GM23338 (cell line): ENCODE results near the gene ARMC7. TPM values are rescaled to one million over a fixed set of nuclear protein-coding genes. Genes with fewer than 3 reads are reported as not detected.
A peak's percentile ranks its signal among the peaks of the same experiment; 100 is the strongest.

Experiments
- ATAC-seq: fragments of 200-7000 bp; cut with Tn5 transposase; 3 replicates; pipeline ENCODE4 v1.9.1; 2020
- DNase-seq: peaks from one replicate; pipeline ENCODE4 v3.0.0-alpha.2; 2015; ENCODE audit warnings: low spot score
- H2AFZ ChIP-seq: fragments of 200-600 bp; sonication (generic); 2 replicates; pipeline ENCODE4 v1.8.0; 2016; ENCODE audit warnings: antibody characterized with exemption, mild to moderate bottlenecking, moderate library complexity
- H3F3A ChIP-seq: fragments of 200-600 bp; sonication (generic); replicated peaks from 2 replicates; pipeline ENCODE4 v1.8.0; 2017; ENCODE audit warnings: antibody characterized with exemption, mixed run types, low read depth
- H3K27ac ChIP-seq: fragments of 200-600 bp; sonication (generic); 2 replicates; pipeline ENCODE4 v1.6.1; 2016; ENCODE audit warnings: low read depth
- H3K27me3 ChIP-seq: fragments of 200-600 bp; sonication (generic); 2 replicates; pipeline ENCODE4 v1.8.0; 2016; ENCODE audit warnings: mild to moderate bottlenecking, mixed run types, moderate library complexity; ENCODE audit not compliant: insufficient read depth
- H3K36me3 ChIP-seq: fragments of 200-600 bp; sonication (generic); 2 replicates; pipeline ENCODE4 v1.8.0; 2016; ENCODE audit warnings: mild to moderate bottlenecking; ENCODE audit not compliant: insufficient read depth
- H3K4me1 ChIP-seq: fragments of 200-600 bp; sonication (generic); 2 replicates; pipeline ENCODE4 v1.8.0; 2016; ENCODE audit warnings: mild to moderate bottlenecking, moderate library complexity; ENCODE audit not compliant: insufficient read depth
- H3K4me2 ChIP-seq: fragments of 200-600 bp; sonication (generic); 2 replicates; pipeline ENCODE4 v1.7.1; 2017; ENCODE audit warnings: mixed run types
- H3K4me3 ChIP-seq: fragments of 200-600 bp; sonication (generic); 2 replicates; pipeline ENCODE4 v1.6.1; 2016; ENCODE audit warnings: mixed run types
- H3K79me2 ChIP-seq: fragments of 200-600 bp; sonication (generic); replicated peaks from 2 replicates; pipeline ENCODE4 v1.8.0; 2017; ENCODE audit warnings: mild to moderate bottlenecking; ENCODE audit not compliant: insufficient read depth
- H3K9me2 ChIP-seq: fragments of 200-600 bp; sonication (generic); 2 replicates; pipeline ENCODE4 v1.8.0; 2017; ENCODE audit not compliant: insufficient read depth
- H4K20me1 ChIP-seq: fragments of 200-600 bp; sonication (generic); replicated peaks from 2 replicates; pipeline ENCODE4 v1.8.0; 2017; ENCODE audit warnings: mild to moderate bottlenecking; ENCODE audit not compliant: insufficient read depth
- H3K27ac Mint-ChIP-seq: 2 replicates; pipeline ENCODE4 v1.8.0; 2020; ENCODE audit warnings: inconsistent platforms, mild to moderate bottlenecking, moderate library complexity, mixed read lengths
- H3K27me3 Mint-ChIP-seq: 3 replicates; pipeline ENCODE4 v1.8.0; 2022; ENCODE audit warnings: low read depth, mild to moderate bottlenecking, moderate library complexity, mixed read lengths, inconsistent platforms; ENCODE audit not compliant: insufficient read depth, poor library complexity
- H3K36me3 Mint-ChIP-seq: 3 replicates; pipeline ENCODE4 v1.8.0; 2021; ENCODE audit warnings: low read depth, mild to moderate bottlenecking, inconsistent platforms, moderate library complexity, mixed read lengths
- H3K4me1 Mint-ChIP-seq: 3 replicates; pipeline ENCODE4 v1.8.0; 2020; ENCODE audit warnings: mild to moderate bottlenecking, inconsistent platforms, mixed read lengths
- H3K4me3 Mint-ChIP-seq: 3 replicates; pipeline ENCODE4 v1.8.0; 2021; ENCODE audit warnings: moderate library complexity, mild to moderate bottlenecking, inconsistent platforms, mixed read lengths
- H3K9me3 Mint-ChIP-seq: 3 replicates; pipeline ENCODE4 v1.8.0; 2020; ENCODE audit warnings: moderate library complexity, mild to moderate bottlenecking, inconsistent platforms, mixed read lengths
- CREB1 ChIP-seq: fragments of 250-450 bp; sonication (Bioruptor Pico); IDR thresholded peaks from 2 replicates; pipeline ENCODE4 v1.5.0; 2020; ENCODE audit warnings: low read depth, mild to moderate bottlenecking, moderate library complexity
- EZH2phosphoT487 ChIP-seq: fragments of 200-600 bp; sonication (generic); IDR thresholded peaks from one replicate; pipeline ENCODE4 v1.8.1; 2018; ENCODE audit warnings: antibody characterized with exemption; ENCODE audit not compliant: unreplicated experiment
- JUNB ChIP-seq: IDR thresholded peaks from one replicate; pipeline ENCODE4 v1.6.1; 2016; ENCODE audit warnings: antibody characterized with exemption; ENCODE audit not compliant: unreplicated experiment
- ZNF331 ChIP-seq: fragments of 250-450 bp; sonication (Bioruptor Pico); IDR thresholded peaks from 2 replicates; pipeline ENCODE4 v1.5.0; 2020; ENCODE audit warnings: low read depth, mild to moderate bottlenecking, moderate library complexity
- polyA plus RNA-seq: library from polyadenylated mRNA; unstranded; fragments of >200 nt; fragmentation: Nextera tagmentation; extraction: Ambion mirVana; gene quantifications from 2 replicates; pipeline ENCODE4 v1.2.1, GENCODE V29; 2016
- total RNA-seq: library from RNA; depleted of rRNA; stranded (reverse); fragments of >200 nt; shearing (Covaris generic); gene quantifications from 2 replicates; pipeline ENCODE4 v1.2.3, GENCODE V29; 2014
- TF ChIP-seq, protein P1 (sequence below): IDR thresholded peaks from 2 replicates; pipeline ENCODE4 v1.6.1; 2016; ENCODE audit warnings: antibody characterized with exemption
- TF ChIP-seq, protein P2 (sequence below), 2 experiments: fragments of 200-600 bp in 1 of 2; sonication (generic) in 1 of 2; conservative IDR thresholded peaks; 2 replicates each; pipeline versions ENCODE4 v1.5.1 to v1.6.1; 2016 to 2017; ENCODE audit warnings: antibody characterized with exemption in 2 of 2, low read depth in 2 of 2, mild to moderate bottlenecking in 2 of 2, moderate library complexity in 1 of 2
- TF ChIP-seq, protein P3 (sequence below): IDR thresholded peaks from one replicate; pipeline ENCODE4 v1.6.1; 2018; ENCODE audit warnings: antibody characterized with exemption; ENCODE audit not compliant: unreplicated experiment

Gene ARMC7
- total and polyA plus RNA-seq, 2 experiments from 2014 or later: 5.6 to 8.4 TPM

- Histone ChIP-seq H3F3A (0 out of 2 replicates have a peak, but pooled peaks cover 3% of the 10 kb centered on the region), H3K27ac (no peak overlapping the region), H3K79me2 (no peaks in the 10 kb centered on the region), H3K4me1 (no peaks in the 10 kb centered on the region), H2AFZ (no peak overlapping the region), H3K4me2 (no peak overlapping the region), H3K4me3 (no peak overlapping the region), H3K36me3 (peaks cover 32% of the 10 kb centered on the region), H4K20me1 (peaks cover 10% of the 10 kb centered on the region; the same call in 1 of the 2 replicates), H3K9me2 (no peaks in the 10 kb centered on the region), H3K27me3 (no peaks in the 10 kb centered on the region)
- DNase-seq: peak; percentile 73
- H3K9me3 Mint-ChIP-seq: no peaks in the 10 kb centered on the region
- no peak overlapping the region for H3K4me3 Mint-ChIP-seq
- no peak overlapping the region for H3K27ac Mint-ChIP-seq
- no peaks in the 10 kb centered on the region for H3K4me1 Mint-ChIP-seq
- peaks cover 10% of the 10 kb centered on the region for H3K27me3 Mint-ChIP-seq
- ATAC-seq: peak; percentile 71
- no peak for TF ChIP-seq ZNF331 (CRISPR knock-in tag)
- TF ChIP-seq, protein P1, sequence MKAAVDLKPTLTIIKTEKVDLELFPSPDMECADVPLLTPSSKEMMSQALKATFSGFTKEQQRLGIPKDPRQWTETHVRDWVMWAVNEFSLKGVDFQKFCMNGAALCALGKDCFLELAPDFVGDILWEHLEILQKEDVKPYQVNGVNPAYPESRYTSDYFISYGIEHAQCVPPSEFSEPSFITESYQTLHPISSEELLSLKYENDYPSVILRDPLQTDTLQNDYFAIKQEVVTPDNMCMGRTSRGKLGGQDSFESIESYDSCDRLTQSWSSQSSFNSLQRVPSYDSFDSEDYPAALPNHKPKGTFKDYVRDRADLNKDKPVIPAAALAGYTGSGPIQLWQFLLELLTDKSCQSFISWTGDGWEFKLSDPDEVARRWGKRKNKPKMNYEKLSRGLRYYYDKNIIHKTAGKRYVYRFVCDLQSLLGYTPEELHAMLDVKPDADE: no peak
- TF ChIP-seq, protein P2, sequence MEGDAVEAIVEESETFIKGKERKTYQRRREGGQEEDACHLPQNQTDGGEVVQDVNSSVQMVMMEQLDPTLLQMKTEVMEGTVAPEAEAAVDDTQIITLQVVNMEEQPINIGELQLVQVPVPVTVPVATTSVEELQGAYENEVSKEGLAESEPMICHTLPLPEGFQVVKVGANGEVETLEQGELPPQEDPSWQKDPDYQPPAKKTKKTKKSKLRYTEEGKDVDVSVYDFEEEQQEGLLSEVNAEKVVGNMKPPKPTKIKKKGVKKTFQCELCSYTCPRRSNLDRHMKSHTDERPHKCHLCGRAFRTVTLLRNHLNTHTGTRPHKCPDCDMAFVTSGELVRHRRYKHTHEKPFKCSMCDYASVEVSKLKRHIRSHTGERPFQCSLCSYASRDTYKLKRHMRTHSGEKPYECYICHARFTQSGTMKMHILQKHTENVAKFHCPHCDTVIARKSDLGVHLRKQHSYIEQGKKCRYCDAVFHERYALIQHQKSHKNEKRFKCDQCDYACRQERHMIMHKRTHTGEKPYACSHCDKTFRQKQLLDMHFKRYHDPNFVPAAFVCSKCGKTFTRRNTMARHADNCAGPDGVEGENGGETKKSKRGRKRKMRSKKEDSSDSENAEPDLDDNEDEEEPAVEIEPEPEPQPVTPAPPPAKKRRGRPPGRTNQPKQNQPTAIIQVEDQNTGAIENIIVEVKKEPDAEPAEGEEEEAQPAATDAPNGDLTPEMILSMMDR (conservative IDR thresholded peaks at IDR 0.05; ENCODE audit: low read depth in 2 of 2): peak; percentile 28 to 61; a peak in 3 of 4 replicates
- TF ChIP-seq CREB1 (CRISPR knock-in tag): no peak
- TF ChIP-seq, protein P3, sequence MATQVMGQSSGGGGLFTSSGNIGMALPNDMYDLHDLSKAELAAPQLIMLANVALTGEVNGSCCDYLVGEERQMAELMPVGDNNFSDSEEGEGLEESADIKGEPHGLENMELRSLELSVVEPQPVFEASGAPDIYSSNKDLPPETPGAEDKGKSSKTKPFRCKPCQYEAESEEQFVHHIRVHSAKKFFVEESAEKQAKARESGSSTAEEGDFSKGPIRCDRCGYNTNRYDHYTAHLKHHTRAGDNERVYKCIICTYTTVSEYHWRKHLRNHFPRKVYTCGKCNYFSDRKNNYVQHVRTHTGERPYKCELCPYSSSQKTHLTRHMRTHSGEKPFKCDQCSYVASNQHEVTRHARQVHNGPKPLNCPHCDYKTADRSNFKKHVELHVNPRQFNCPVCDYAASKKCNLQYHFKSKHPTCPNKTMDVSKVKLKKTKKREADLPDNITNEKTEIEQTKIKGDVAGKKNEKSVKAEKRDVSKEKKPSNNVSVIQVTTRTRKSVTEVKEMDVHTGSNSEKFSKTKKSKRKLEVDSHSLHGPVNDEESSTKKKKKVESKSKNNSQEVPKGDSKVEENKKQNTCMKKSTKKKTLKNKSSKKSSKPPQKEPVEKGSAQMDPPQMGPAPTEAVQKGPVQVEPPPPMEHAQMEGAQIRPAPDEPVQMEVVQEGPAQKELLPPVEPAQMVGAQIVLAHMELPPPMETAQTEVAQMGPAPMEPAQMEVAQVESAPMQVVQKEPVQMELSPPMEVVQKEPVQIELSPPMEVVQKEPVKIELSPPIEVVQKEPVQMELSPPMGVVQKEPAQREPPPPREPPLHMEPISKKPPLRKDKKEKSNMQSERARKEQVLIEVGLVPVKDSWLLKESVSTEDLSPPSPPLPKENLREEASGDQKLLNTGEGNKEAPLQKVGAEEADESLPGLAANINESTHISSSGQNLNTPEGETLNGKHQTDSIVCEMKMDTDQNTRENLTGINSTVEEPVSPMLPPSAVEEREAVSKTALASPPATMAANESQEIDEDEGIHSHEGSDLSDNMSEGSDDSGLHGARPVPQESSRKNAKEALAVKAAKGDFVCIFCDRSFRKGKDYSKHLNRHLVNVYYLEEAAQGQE: no peak
- peaks cover 49% of the 10 kb centered on the region for H3K36me3 Mint-ChIP-seq
Measured at GRCh38 chr17:75064867-75065561, 44.8 kb upstream of the ARMC7 start.

DNA sequence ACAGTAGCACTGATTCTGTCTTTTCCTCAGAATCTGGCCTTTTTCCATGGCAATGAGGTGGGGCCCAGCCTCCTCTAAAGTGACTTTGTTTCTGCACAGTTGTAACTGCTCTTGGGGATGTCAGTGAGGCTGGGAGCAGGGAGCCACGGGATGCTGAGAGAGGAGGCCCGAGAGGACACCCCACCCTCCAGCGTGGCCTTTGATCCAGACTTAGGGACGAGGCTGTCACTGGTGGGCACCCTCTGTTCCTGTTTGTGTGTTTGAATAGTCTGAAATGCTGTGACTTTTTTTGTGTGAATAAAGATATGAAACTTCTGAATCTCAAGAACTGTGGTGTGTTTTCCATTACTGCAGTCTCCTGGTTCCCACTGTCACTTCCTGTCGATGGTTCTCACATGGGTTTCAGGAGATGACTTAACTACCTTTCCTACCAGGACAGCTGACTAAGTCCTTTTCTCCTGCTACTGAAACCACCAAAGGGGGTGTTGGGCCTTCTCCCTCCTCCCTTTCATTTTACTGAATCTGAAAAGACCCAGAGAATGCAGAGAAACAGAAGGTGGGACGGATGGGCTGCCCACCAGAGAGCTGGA, 44.1 kb upstream of the ARMC7 start:
- H3K4me2 ChIP-seq: no peak overlapping the region

More for the DNA sequence above, 44.1 kb upstream of the ARMC7 start:
- H3K36me3 ChIP-seq: peaks cover 32% of the 10 kb centered on the region
- H2AFZ ChIP-seq: no peak overlapping the region
- H3K9me2 ChIP-seq: no peaks in the 10 kb centered on the region
- no peak overlapping the region for H3K4me3 ChIP-seq
- no peaks in the 10 kb centered on the region for H3K27me3 ChIP-seq
- H3K79me2 ChIP-seq: no peaks in the 10 kb centered on the region
- DNase-seq: no peak
- Mint-ChIP-seq H3K4me3 (no peak overlapping the region), H3K9me3 (no peaks in the 10 kb centered on the region), H3K36me3 (peaks cover 45% of the 10 kb centered on the region), H3K27me3 (peaks cover 10% of the 10 kb centered on the region), H3K4me1 (no peaks in the 10 kb centered on the region), H3K27ac (peak overlapping the region; percentile 67; the same call in 1 of the 2 replicates)
- ATAC-seq: no peak
- H3K27ac ChIP-seq: 0 out of 2 replicates have a peak overlapping the region, but pooled peaks have one; percentile 72
- H3F3A ChIP-seq: 0 out of 2 replicates have a peak, but pooled peaks cover 3% of the 10 kb centered on the region
- no peaks in the 10 kb centered on the region for H3K4me1 ChIP-seq
- no peak for TF ChIP-seq EZH2phosphoT487
- no peak for TF ChIP-seq JUNB
- peaks cover 10% of the 10 kb centered on the region; the same call in 1 of the 2 replicates for H4K20me1 ChIP-seq
